GM12801 (cell line): ENCODE data around the gene SORCS2.

Experiments used
- CTCF ChIP-seq: IDR thresholded peaks from one replicate; pipeline ENCODE4 v1.5.1; 2011; ENCODE audit warnings: control low read depth; ENCODE audit not compliant: insufficient read length; ENCODE audit errors: extremely low read depth

The SORCS2 gene

GRCh38 chr4:7673121-7673520 is 480.8 kb downstream of the SORCS2 start:
- TF ChIP-seq CTCF = no peak

GRCh38 chr4:7674706-7675105 is 482.4 kb downstream of the SORCS2 start:
- TF ChIP-seq CTCF = no peak

GRCh38 chr4:7675136-7675535 is 482.8 kb downstream of the SORCS2 start:
- no peak for TF ChIP-seq CTCF

- TF ChIP-seq CTCF = no peak
Measured at GRCh38 chr4:7675612-7676320, 483.4 kb downstream of the SORCS2 start.

GRCh38 chr4:7676398-7676922 is 484.1 kb downstream of the SORCS2 start:
- no peak for TF ChIP-seq CTCF

- no peak for TF ChIP-seq CTCF
Measured at GRCh38 chr4:7677086-7677485, 484.7 kb downstream of the SORCS2 start.

GRCh38 chr4:7677799-7678301 is 485.5 kb downstream of the SORCS2 start:
- no peak for TF ChIP-seq CTCF
